Testis (tissue), 3 donors: ENCODE results near the gene NUTM2B. TPM values are rescaled to one million over a fixed set of nuclear protein-coding genes. Genes with fewer than 3 reads are reported as not detected.
"Not testable (repeated sequence)": the region's sequence is repeated elsewhere in the genome, so short reads cannot be mapped to it uniquely, and the experiment has no call there.

Source experiments
- DNase-seq: peaks from one replicate; pipeline ENCODE4 v3.0.0-alpha.2; 2019
- H3K27ac ChIP-seq, 2 donors: fragments of 200-600 bp; sonication (generic); one replicate each; pipeline ENCODE4 v1.5.1; 2019
- H3K27me3 ChIP-seq: fragments of 200-600 bp; sonication (generic); one replicate; pipeline ENCODE4 v1.5.1; 2019
- H3K36me3 ChIP-seq: fragments of 200-600 bp; sonication (generic); one replicate; pipeline ENCODE4 v1.5.1; 2017; ENCODE audit warnings: low read depth; ENCODE audit errors: missing control alignments
- H3K4me1 ChIP-seq: fragments of 200-600 bp; sonication (generic); one replicate; pipeline ENCODE4 v1.5.1; 2019
- H3K4me3 ChIP-seq, 2 donors: fragments of 200-600 bp; sonication (generic); one replicate each; pipeline ENCODE4 v1.5.1; 2017 to 2019
- H3K9me3 ChIP-seq: fragments of 200-600 bp; sonication (generic); one replicate; pipeline ENCODE4 v1.5.1; 2017
- WGBS, 2 donors: methylation state at CpG; one replicate each; pipeline ENCODE4 v1.1.5; 2018; 5-methylcytosine and 5-hydroxymethylcytosine counted together
- intact Hi-C: fragments of 100-400 bp; cut with DNase I; formaldehyde crosslinking; loops from one replicate; pipeline ENCODE4 v1.15.1; 2023; ENCODE audit warnings: low total_unique reads
- polyA plus RNA-seq: library from polyadenylated mRNA; stranded (reverse); fragments of 350-450 nt; fragmentation: Illumina TruSeq; extraction: RNeasy Lipid Tissue Mini Kit (QIAGEN cat#74804); gene quantifications from one replicate; pipeline ENCODE4 v1.2.3, GENCODE V29; 2014; ENCODE audit warnings: low read depth, low replicate concordance; ENCODE audit not compliant: insufficient read depth
- total RNA-seq, 2 donors: library from RNA; depleted of rRNA; stranded (reverse); fragments of >200 nt; gene quantifications; one replicate each; pipeline ENCODE4 v1.2.3, GENCODE V29; 2016

Gene NUTM2B
- total and polyA plus RNA-seq, 3 donors from 2014 or later = 4.8 to 11.0 (median 5.6) TPM

DNA sequence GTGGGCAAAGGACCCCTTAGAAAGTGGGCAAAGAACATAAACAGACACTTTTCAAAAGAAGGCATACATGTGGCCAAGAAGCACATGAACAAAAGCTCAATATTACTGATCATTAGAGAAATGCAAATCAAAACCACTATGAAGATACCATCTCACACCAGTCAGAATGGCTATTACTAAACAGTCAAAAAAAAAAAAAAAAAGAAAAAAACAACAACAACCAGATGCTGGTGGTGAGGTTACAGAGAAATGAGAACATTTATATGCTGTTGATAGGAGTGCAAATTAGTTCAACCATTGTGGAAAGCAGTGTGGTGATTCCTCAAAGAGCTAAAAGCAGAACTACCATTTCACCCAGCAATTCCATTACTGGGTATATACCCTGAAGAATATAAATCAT lies 50.6 kb downstream of the NUTM2B start:
- H3K36me3 ChIP-seq, H3K27me3 ChIP-seq, intact Hi-C loops, H3K4me1 ChIP-seq, DNase-seq, H3K4me3 ChIP-seq, H3K9me3 ChIP-seq, H3K27ac ChIP-seq: not testable (repeated sequence)

DNA sequence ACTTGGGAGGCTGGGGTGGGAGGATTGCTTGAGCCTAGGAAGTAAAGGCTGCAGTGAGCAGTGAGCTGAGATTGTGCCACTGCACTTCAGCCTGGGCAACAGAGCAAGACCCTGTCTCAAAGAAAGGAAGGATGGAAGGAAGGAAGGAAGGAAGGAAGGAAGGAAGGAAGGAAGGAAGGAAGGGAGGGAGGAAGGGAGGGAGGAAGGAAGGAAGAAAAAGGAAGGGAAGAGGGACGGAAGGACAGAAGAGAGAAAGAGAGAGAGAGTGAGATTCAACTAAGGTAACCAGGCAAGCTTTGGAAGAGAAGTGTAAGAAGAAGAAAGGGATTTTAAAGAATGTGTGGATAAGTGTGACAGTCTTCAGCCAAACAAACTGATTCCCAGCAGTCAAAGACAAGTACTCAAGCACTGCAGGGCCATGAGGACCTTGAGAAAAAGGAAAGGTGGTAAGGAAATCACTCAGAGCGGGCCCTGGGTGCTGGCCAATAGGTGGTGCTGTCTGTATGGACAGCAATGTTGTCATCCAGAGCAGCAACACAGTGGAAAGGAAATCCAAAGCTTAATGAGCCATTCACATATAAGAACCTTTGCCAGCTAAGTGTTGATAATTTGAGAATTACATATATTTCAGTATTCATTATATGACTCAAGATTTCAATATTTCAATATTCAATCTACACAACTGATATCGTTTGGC lies 55.4 kb downstream of the NUTM2B start:
- H3K27me3 ChIP-seq, H3K27ac ChIP-seq, intact Hi-C loops, H3K4me1 ChIP-seq, H3K36me3 ChIP-seq, H3K4me3 ChIP-seq, H3K9me3 ChIP-seq: not testable (repeated sequence)
- 72 to 91% methylated on average over 3 of the region's 3 CpGs for WGBS, 2 donors
- peak; percentile 50 for DNase-seq

Other genes with a start within 250 kb of the NUTM2B start
- gene EIF5AL1, start 190.7 kb upstream of the NUTM2B start, total RNA-seq = 1 to 10 TPM; 5.7 to 6.8 TPM
- 24.4 TPM for gene EIF5AL1, start 190.7 kb upstream of the NUTM2B start, polyA plus RNA-seq
- gene SFTPA2, start 142.8 kb upstream of the NUTM2B start, total RNA-seq = under 1 TPM in 1 of 2 donors, not detected in 1; 0.31 TPM
- not detected for gene SFTPA2, start 142.8 kb upstream of the NUTM2B start, polyA plus RNA-seq
- gene SFTPA1, start 92.3 kb upstream of the NUTM2B start, total RNA-seq = not detected
- gene SFTPA1, start 92.3 kb upstream of the NUTM2B start, polyA plus RNA-seq = not detected
- gene NUTM2E, start 123.5 kb downstream of the NUTM2B start, total RNA-seq = under 1 TPM; 0.12 to 0.16 TPM
- gene NUTM2E, start 123.5 kb downstream of the NUTM2B start, polyA plus RNA-seq = 0.38 TPM
- gene SFTPD, start 245.9 kb downstream of the NUTM2B start, total RNA-seq = 1 to 10 TPM in 1 of 2 donors, under 1 TPM in 1; 0.94 to 1.5 TPM
- 0.92 TPM for gene SFTPD, start 245.9 kb downstream of the NUTM2B start, polyA plus RNA-seq